Adipocyte (in vitro differentiated cells): Measurements from ENCODE around the gene SERF1A.
"Not testable (repeated sequence)": the region's sequence is repeated elsewhere in the genome, so short reads cannot be mapped to it uniquely, and the experiment has no call there.

Experiments
- DNase-seq: peaks from one replicate; pipeline ENCODE4 v3.0.0-alpha.2; 2015; ENCODE audit warnings: low read depth
- H3K27me3 ChIP-seq: replicated peaks from 2 replicates; pipeline ENCODE4 v1.7.0; 2013; ENCODE audit warnings: mild to moderate bottlenecking, low read length, moderate library complexity; ENCODE audit not compliant: control insufficient read depth, insufficient read depth
- H3K36me3 ChIP-seq: 2 replicates; pipeline ENCODE4 v1.7.0; 2013; ENCODE audit warnings: low read length, mild to moderate bottlenecking, moderate library complexity; ENCODE audit not compliant: control insufficient read depth, insufficient read depth, severe bottlenecking
- H3K4me1 ChIP-seq: 2 replicates; pipeline ENCODE4 v1.7.0; 2013; ENCODE audit warnings: mild to moderate bottlenecking, low read length, moderate library complexity; ENCODE audit not compliant: control insufficient read depth, insufficient read depth
- H3K4me3 ChIP-seq: 2 replicates; pipeline ENCODE4 v1.7.0; 2013; ENCODE audit warnings: mild to moderate bottlenecking, low read length, moderate library complexity
- H3K9ac ChIP-seq: 2 replicates; pipeline ENCODE4 v1.7.0; 2013; ENCODE audit warnings: mild to moderate bottlenecking, low read length, moderate library complexity
- H3K9me3 ChIP-seq: 2 replicates; pipeline ENCODE4 v1.7.0; 2013; ENCODE audit warnings: mild to moderate bottlenecking, low read length, moderate library complexity; ENCODE audit not compliant: control insufficient read depth

SERF1A gene

DNA sequence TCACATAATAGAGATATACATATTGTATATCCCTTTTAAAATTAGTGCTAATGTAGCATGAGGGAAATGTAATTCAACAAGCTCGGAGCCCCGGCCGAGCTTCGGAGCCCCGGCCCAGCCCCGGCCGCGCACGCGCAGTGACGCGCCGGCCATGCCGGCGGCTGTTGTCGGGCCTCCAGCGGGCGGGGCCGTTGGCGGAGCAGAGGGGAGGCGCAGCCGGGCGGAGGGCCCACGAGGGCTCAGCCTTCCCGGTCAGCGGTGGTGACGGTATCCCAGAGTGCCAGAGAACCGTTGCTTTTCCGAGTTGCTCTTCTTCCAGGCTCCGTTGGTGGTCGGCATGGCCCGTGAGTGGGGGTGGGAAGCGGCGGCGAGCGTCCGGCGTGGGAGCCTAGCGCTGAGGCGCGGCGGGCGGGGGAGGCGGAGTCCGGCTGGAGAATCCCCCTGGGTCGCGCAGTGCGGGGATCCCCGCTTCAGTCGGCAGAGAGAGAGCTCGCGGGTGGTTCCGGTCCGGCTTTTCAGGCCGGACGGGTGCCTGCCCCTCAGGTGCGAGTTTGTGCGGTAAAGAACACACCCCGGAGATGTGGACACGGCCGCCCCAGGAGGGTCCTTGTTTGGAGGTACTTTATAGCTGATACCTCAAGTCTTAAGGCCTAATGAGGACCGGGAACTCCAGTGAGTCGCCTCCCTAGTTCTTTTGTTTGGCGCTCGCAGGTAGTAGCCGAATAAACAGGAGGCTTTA lies at the start of gene SERF1A:
Gene SERF1A (plus strand): TSS at position 137 of the 739 bp plus-strand sequence. CDS start 201 bp downstream, at position 338.
- H3K4me1 ChIP-seq, H3K36me3 ChIP-seq, H3K4me3 ChIP-seq, DNase-seq, H3K9ac ChIP-seq, H3K9me3 ChIP-seq, H3K27me3 ChIP-seq: not testable (repeated sequence)

DNA sequence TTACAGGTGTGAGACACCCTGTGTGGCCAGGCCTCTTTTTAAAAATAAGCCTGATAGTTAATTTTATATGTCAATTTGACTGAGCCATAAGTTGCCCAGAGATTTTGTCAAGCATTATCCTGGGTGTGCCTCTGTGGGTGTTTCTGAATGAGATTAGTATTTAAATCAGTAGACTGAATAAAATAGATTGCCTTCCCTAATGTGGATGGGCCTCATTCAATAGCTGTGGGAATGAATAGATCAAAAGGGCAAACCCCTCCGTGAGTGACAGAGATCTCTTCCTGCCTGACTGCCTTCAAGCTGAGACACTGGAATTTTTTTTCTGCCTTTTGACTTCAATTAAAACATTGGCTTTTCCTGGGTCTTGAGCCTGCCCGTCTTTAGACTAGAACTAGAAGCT lies 33.7 kb upstream of the SERF1A start:
- not testable (repeated sequence) for H3K4me3 ChIP-seq, H3K4me1 ChIP-seq, H3K27me3 ChIP-seq, H3K9ac ChIP-seq, H3K36me3 ChIP-seq, DNase-seq, H3K9me3 ChIP-seq

DNA sequence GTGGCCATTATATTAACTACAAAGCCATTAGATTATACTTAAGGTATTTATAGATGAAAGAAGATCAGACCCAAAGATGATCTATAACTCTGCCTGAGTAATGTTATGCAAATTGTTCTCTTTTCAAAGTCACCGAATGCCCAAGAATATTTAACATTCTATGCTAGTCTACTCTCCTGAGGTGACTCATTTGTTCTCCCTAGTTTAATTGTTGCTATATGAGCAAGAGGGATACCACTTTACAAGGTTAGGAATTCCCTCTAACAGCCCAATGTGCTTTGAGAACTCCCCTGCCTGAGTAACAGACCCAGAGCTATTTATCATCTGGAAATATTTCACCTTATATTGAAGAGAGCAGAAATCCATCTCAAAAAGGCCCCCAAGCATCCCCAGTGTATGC lies 29.8 kb upstream of the SERF1A start:
- H3K4me1 ChIP-seq, H3K9ac ChIP-seq, H3K36me3 ChIP-seq, H3K27me3 ChIP-seq, H3K4me3 ChIP-seq, H3K9me3 ChIP-seq, DNase-seq: not testable (repeated sequence)

DNA sequence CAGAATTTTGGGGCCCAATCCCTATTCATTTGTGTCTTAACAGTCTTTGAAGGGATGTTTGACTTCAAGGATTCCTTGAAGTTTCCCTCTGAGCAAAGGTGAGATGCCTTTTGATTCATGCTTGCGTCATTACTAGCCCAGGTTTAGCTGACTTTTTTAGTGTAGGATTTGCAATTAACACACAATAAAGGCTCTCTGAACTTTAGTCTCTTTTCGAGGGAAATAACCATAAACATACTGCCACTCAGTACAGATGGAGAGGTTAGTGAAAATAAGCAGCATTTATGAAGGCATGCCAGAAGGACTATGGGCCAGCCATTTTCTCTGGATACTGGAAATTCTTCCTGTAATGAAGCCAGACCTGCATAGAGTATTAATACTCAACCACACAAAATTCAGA lies 4.4 kb upstream of the SERF1A start:
- not testable (repeated sequence) for H3K4me1 ChIP-seq, H3K9ac ChIP-seq, DNase-seq, H3K36me3 ChIP-seq, H3K4me3 ChIP-seq, H3K9me3 ChIP-seq, H3K27me3 ChIP-seq

DNA sequence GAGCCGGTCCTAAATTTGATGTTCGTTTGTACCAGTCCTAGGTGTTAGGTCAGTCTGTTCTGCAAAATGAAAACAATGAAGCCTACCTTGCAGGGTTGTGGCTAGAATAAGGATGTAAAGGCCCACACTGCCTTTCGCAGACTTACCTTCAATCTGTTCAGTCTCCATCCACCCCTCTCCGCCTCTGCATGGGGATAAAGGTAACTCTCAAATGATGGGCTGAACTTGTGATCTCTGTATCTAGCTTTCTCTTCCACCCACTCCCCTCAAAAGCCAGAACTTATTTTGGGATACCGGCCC lies 753 bp downstream of the SERF1A start:
- H3K9me3 ChIP-seq, DNase-seq, H3K27me3 ChIP-seq, H3K4me3 ChIP-seq, H3K4me1 ChIP-seq, H3K36me3 ChIP-seq, H3K9ac ChIP-seq: not testable (repeated sequence)

DNA sequence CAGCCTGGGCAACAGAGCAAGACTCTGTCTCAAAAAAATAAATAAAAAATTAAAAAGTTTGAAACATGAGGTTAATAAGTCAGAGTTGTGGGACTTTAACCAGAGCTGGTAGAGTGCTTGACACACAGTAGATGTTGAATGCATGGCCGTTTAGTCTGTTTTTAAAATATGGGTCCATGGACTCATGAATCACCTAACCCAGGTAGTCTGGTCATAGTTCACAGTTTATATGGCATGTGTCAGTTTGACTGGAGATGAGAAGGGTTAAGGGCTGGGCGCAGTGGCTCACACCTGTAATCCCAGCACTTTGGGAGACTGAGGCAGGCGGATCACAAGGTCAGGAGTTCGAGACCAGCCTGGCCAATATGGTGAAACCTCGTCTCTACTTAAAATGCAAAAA lies 6.2 kb downstream of the SERF1A start:
- H3K36me3 ChIP-seq, DNase-seq, H3K9ac ChIP-seq, H3K9me3 ChIP-seq, H3K4me1 ChIP-seq, H3K27me3 ChIP-seq, H3K4me3 ChIP-seq: not testable (repeated sequence)

DNA sequence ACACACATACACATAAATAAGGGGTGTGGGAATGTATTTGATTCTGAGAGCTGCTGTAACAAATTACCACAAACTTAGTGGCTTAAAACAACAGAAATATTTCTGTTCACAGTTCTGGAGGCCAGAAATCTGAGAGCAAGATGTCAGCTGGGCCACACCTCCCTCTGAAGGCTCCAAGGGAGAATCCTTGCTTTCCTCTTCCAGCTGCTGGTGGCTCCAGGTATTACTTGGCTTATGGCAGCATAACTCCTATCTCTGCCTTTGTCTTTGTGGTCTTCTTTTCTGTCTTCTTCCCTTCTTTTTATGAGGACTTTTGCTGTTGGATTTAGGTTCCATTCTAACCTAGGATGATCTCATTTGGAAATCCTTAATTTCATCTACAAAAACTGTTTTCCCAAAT lies 16.4 kb downstream of the SERF1A start:
- H3K4me3 ChIP-seq, H3K27me3 ChIP-seq, H3K4me1 ChIP-seq, H3K36me3 ChIP-seq, H3K9ac ChIP-seq, DNase-seq, H3K9me3 ChIP-seq: not testable (repeated sequence)

DNA sequence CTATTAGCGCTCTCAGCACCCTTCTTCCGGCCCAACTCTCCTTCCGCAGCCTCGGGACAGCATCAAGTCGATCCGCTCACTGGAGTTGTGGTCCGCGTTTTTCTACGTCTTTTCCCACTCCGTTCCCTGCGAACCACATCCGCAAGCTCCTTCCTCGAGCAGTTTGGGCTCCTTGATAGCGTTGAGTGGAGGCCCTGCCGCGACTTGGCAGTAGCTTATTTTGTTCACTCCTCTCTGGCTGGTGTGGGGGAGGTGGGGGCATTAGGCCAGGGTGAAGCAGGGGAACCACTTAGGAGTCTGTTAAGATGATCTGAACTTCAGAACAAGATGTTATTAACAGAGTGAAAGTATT lies 24.7 kb downstream of the SERF1A start:
- not testable (repeated sequence) for H3K9ac ChIP-seq, H3K36me3 ChIP-seq, H3K4me3 ChIP-seq, H3K9me3 ChIP-seq, H3K4me1 ChIP-seq, H3K27me3 ChIP-seq, DNase-seq

DNA sequence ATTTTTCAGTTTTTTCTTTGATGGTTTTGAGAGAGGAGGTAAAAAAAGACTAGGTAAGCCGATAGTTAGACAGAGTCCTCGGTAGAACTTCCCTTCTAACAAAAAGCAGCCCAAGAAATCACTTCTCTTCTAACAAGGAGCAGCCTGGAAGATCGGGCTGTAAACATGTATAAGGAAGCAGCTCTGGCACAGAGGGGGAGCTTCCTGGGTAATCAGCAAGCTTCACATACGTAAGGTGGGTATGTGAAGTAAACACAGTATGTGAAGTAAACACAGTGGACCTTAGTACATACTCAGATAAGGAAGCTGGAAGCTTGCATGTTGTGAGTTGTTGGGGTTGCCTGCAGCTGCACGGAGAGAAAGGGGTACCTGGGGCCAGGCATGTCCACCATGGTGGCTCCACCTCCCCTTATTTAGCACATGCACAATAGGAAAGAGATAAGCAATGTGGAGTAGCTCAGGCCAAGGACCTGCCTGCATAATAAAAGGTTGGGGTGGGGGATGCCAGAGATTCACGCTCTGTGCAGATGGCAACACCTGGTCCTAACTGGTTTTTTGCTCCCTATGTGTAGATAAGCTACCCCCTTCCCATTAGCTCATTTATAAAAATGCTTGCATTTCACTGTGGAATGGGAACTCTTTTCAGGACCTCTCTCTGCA lies 31.4 kb downstream of the SERF1A start:
- H3K36me3 ChIP-seq, H3K9ac ChIP-seq, H3K4me1 ChIP-seq, H3K9me3 ChIP-seq, H3K27me3 ChIP-seq, DNase-seq, H3K4me3 ChIP-seq: not testable (repeated sequence)

DNA sequence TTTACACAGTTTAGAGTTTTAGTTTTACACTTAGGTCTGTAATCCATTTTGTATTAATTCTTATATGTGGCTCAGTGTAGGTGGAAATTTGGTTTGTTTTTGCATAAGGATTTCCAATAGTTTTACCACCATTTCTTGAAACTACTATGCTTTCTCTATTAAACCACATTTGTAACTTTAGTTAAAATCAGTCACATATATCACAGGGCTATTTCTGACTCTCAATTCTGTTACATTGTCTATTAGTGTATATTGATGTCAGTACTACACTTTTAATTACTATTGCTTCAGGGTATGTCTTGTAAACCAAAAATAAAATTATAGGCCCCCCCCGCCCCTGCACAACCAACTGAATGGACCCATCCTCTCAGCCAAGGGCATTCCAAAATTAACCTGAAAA lies 32.1 kb downstream of the SERF1A start:
- H3K4me1 ChIP-seq, H3K9ac ChIP-seq, H3K4me3 ChIP-seq, H3K9me3 ChIP-seq, DNase-seq, H3K27me3 ChIP-seq, H3K36me3 ChIP-seq: not testable (repeated sequence)

DNA sequence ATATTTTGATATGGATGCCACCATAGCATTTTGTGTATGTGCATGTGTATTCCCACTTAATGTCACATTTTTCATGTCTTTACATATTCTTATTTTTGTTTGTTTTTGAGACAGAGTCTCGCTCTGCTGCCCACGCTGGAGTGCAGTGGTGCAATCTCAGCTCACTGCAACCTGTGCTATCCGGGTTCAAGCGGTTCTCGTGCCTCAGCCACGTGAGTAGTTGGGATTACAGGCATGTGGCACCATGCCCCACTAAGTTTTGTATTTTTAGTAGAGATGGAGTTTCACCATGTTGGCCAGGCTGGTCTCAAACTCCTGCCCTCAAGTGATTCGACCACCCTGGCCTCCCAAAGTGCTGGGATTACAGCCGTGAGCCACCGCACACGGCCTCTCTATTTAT lies 52.6 kb downstream of the SERF1A start:
- H3K4me1 ChIP-seq: not testable (repeated sequence)

More for the DNA sequence above, 52.6 kb downstream of the SERF1A start:
- not testable (repeated sequence) for H3K9me3 ChIP-seq, DNase-seq, H3K9ac ChIP-seq, H3K36me3 ChIP-seq, H3K4me3 ChIP-seq, H3K27me3 ChIP-seq
